Fibroblast of the aortic adventitia (primary cell): ENCODE results near the gene BCHE. TPM values are rescaled to one million over a fixed set of nuclear protein-coding genes. Genes with fewer than 3 reads are reported as not detected.

ENCODE experiments used
- DNase-seq: peaks from one replicate; pipeline ENCODE4 v3.0.0-alpha.2; 2010; ENCODE audit warnings: low read depth
- H3K4me3 ChIP-seq: 2 replicates; pipeline ENCODE4 v1.5.1; 2011; ENCODE audit warnings: low read depth, mild to moderate bottlenecking, control low read depth, low read length, moderate library complexity
- CTCF ChIP-seq: IDR thresholded peaks from 2 replicates; pipeline ENCODE4 v1.5.1; 2011; ENCODE audit warnings: mild to moderate bottlenecking, low read length, control low read depth, inconsistent platforms; ENCODE audit not compliant: insufficient read depth
- total RNA-seq: library from RNA; depleted of rRNA; stranded (reverse); fragments of >200 nt; gene quantifications from 2 replicates; pipeline ENCODE4 v1.2.3, GENCODE V29; 2012; ENCODE audit warnings: low replicate concordance

BCHE gene
- total RNA-seq, 1 donor: 5.7 TPM

DNA sequence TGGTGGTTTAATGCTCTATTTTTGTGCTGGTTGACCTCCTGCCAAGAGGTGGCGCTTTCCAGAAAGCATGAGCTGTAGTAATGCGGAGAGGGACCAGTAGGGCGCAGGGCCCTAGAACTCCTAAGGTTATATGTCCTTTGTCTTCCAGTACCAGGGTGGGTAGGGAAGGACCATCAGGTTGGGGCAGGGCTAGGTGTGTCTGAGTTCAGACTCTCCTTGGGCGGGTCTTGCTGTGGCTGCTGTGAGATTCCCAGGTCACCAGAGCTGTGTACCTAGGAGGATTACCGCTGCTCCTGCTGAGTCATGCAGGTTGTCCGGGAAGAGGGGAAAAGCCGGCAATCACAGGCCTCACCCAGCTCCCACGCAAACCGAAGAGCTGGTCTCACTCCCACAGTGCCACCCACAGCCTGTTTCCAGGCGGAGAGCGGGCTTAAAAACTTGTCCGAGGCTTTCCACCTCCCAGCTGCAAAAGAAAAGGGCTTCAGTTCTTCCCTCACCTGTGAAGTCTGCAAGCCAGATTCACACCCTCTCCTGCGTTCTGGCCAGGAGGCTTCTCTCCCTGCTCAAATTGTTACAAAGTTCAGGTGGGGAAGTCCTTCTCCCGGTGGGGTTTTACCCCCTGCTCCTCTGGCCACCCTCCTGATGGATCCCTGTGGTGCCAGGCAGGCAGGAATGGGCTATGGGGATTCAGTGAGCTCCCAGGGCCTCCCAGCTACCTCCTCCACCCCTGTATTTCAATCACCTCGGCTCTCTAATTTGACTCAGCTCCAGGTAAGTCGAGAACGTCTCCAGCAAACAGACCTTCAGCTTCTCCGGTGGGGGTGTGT is 37.7 kb upstream of the BCHE start:
- H3K4me3 ChIP-seq: no peak overlapping the region
- TF ChIP-seq CTCF: no peak
- no peak for DNase-seq

GRCh38 chr3:165868088-165868487 is 30.9 kb upstream of the BCHE start:
- no peak for DNase-seq
- no peak for TF ChIP-seq CTCF

DNA sequence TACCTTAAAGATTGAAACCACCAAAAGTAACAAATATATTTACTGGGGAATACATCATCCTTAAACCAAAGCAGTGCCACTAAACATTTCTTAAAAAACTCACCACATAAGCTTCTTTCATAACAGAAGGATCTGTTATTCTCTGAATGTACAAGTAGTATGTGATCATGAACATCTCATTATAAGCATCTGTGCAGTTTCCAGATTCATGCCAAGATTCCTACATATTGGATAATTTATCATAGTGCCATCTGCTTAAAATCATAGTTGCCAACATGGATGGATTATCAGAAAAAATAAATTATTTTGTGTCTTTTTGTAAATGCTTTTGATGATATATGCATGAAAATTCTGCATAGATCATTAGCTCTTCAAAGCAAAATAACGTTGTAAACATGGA is 21.8 kb upstream of the BCHE start:
- no peak for TF ChIP-seq CTCF
- DNase-seq: no peak
- no peak overlapping the region for H3K4me3 ChIP-seq

More at GRCh38 chr3:165868088-165868487, 30.9 kb upstream of the BCHE start:
- no peak overlapping the region for H3K4me3 ChIP-seq

- H3K4me3 ChIP-seq: no peak overlapping the region
- peak; percentile 75 for DNase-seq
- TF ChIP-seq CTCF: no peak
Measured at GRCh38 chr3:165855581-165855980, 18.4 kb upstream of the BCHE start.

DNA sequence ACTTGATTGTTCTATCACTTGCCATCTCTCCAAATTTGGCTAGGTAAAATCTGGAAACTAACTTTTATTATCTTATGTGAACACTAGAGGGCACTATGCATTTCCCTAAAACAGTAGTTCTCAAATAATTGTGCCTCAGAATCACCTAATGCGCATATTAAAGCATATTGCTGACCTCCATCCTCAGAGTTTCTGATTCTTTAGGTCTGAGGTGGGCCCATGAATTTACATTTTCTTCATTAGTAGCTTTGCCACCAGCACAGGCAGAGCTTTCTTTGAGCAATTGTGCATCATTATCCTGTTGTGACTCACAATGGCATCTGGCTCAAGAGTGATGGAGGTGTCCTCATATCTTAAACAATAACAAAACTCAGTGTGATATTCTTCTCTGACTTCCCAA is 17.5 kb upstream of the BCHE start:
- H3K4me3 ChIP-seq: no peak overlapping the region
- TF ChIP-seq CTCF: peak; percentile 54
- peak; percentile 34 for DNase-seq

- no peak overlapping the region for H3K4me3 ChIP-seq
- DNase-seq: peak; percentile 60
- TF ChIP-seq CTCF: no peak
Measured at GRCh38 chr3:165852711-165853110, 15.5 kb upstream of the BCHE start.
